HEK293 (cell line): ENCODE measurements around the gene FBXL7.

Experiments
- TF ChIP-seq, protein P1 (sequence below): fragments of 450-650 bp; formaldehyde crosslinking; IDR thresholded peaks from 2 replicates; pipeline ENCODE4 v1.5.1; 2016; ENCODE audit warnings: missing biosample characterization, missing genetic modification characterization
- TF ChIP-seq, protein P2 (sequence below): fragments of 450-650 bp; IDR thresholded peaks from 2 replicates; pipeline ENCODE4 v1.5.1; 2018; ENCODE audit warnings: missing biosample characterization, missing genetic modification characterization

DNA sequence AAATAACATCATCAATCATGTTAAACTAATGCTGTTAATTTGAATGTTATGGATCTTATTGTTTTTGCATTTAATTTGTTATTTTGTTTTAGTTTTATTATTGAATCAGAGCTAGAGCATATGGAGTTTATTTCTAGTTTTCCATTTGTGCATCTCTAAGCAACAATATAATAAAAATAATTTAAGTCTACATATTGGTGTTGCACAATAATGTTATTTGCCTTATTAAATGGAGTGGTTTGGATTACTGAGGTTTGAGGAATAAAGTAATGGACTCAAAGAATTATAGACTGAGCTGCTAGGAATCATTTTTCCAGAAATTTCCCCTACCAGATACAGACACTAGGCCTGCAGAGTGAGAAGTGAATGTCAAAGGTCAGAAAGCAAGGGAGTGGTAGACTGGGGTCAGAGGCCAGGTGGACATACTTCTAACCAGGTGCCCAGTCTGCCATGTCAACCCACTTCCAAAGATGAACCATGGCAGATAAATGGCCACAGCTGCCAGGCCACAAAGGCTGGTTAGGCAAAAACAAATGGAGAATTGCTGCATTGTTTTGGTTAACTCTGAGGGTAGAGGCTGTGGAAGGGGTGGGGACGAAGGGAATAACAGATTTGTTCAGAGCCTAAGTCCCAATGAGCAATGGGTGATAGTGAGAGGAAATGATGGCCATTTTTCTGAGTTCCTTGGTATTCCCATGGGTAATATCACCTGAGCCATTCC lies 113.1 kb downstream of the FBXL7 start:
- TF ChIP-seq, protein P1, sequence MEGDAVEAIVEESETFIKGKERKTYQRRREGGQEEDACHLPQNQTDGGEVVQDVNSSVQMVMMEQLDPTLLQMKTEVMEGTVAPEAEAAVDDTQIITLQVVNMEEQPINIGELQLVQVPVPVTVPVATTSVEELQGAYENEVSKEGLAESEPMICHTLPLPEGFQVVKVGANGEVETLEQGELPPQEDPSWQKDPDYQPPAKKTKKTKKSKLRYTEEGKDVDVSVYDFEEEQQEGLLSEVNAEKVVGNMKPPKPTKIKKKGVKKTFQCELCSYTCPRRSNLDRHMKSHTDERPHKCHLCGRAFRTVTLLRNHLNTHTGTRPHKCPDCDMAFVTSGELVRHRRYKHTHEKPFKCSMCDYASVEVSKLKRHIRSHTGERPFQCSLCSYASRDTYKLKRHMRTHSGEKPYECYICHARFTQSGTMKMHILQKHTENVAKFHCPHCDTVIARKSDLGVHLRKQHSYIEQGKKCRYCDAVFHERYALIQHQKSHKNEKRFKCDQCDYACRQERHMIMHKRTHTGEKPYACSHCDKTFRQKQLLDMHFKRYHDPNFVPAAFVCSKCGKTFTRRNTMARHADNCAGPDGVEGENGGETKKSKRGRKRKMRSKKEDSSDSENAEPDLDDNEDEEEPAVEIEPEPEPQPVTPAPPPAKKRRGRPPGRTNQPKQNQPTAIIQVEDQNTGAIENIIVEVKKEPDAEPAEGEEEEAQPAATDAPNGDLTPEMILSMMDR (tag by site-specific recombination) = no peak
- TF ChIP-seq, protein P2, sequence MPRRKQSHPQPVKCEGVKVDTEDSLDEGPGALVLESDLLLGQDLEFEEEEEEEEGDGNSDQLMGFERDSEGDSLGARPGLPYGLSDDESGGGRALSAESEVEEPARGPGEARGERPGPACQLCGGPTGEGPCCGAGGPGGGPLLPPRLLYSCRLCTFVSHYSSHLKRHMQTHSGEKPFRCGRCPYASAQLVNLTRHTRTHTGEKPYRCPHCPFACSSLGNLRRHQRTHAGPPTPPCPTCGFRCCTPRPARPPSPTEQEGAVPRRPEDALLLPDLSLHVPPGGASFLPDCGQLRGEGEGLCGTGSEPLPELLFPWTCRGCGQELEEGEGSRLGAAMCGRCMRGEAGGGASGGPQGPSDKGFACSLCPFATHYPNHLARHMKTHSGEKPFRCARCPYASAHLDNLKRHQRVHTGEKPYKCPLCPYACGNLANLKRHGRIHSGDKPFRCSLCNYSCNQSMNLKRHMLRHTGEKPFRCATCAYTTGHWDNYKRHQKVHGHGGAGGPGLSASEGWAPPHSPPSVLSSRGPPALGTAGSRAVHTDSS (tag by site-specific recombination) = no peak
